Uterus (tissue), 4 donors: Measurements from ENCODE around the gene SEMA3D. TPM values are rescaled to one million over a fixed set of nuclear protein-coding genes. Genes with fewer than 3 reads are reported as not detected.

Experiments
- DNase-seq, 2 donors: peaks; one replicate each; pipeline ENCODE4 v3.0.0-alpha.2; 2019 to 2020
- H3K27ac ChIP-seq, 2 donors: fragments of 200-600 bp; sonication (generic); 1 replicate in 1 of 2; 2 replicates in 1 of 2; pipeline ENCODE4 v1.5.1; 2016 to 2018
- H3K27me3 ChIP-seq, 2 donors: fragments of 200-600 bp; sonication (generic); one replicate each; pipeline ENCODE4 v1.5.1; 2018 to 2019; ENCODE audit warnings: control low read depth in 1 of 2
- H3K36me3 ChIP-seq, 2 donors: fragments of 200-600 bp; sonication (generic); one replicate each; pipeline ENCODE4 v1.5.1; 2019; ENCODE audit warnings: control low read depth in 1 of 2
- H3K4me1 ChIP-seq, 2 donors: fragments of 200-600 bp; sonication (generic); one replicate each; pipeline ENCODE4 v1.5.1; 2018 to 2019; ENCODE audit warnings: control low read depth in 1 of 2
- H3K4me3 ChIP-seq, 2 donors: fragments of 200-600 bp; sonication (generic); 1 replicate in 1 of 2; 2 replicates in 1 of 2; pipeline ENCODE4 v1.5.1; 2018 to 2019; ENCODE audit warnings: mild to moderate bottlenecking in 1 of 2
- H3K9me3 ChIP-seq, 2 donors: fragments of 200-600 bp; sonication (generic); one replicate each; pipeline ENCODE4 v1.5.1; 2019; ENCODE audit warnings: control low read depth in 1 of 2
- CTCF ChIP-seq, 4 experiments: fragments of 200-600 bp in 2 of 4; fragments of 450-650 bp in 2 of 4; sonication (generic) in 2 of 4; IDR thresholded peaks; one replicate each; pipeline ENCODE4 v1.5.1; 2016 to 2019; ENCODE audit warnings: antibody characterized with exemption in 4 of 4, mild to moderate bottlenecking in 2 of 4, moderate library complexity in 1 of 4
- POLR2A ChIP-seq, 2 donors: fragments of 450-650 bp; IDR thresholded peaks; one replicate each; pipeline ENCODE4 v1.6.1; 2016; ENCODE audit warnings: antibody characterized with exemption in 2 of 2, mild to moderate bottlenecking in 1 of 2, moderate library complexity in 1 of 2
- intact Hi-C: fragments of 100-400 bp; cut with DNase I; formaldehyde crosslinking; loops from one replicate; pipeline ENCODE4 v1.15.1; 2023; ENCODE audit warnings: low total_unique reads
- total RNA-seq, 4 donors: library from RNA; depleted of rRNA in 3 of 4; stranded (reverse); fragments of >200 nt in 3 of 4; gene quantifications; one replicate each; pipeline versions ENCODE4 v1.1.0 to v1.2.4, GENCODE V29; 2014 to 2023
- donor health status: DM: yes; HTN: yes; CAD: no.

SEMA3D gene
- total RNA-seq, 4 donors from 2014 or later = 7.1 to 68.6 (median 20.4) TPM

- Histone ChIP-seq H3K9me3 (no peaks in the 10 kb centered on the region), H3K36me3 (no peaks in the 10 kb centered on the region), H3K4me3 (no peak overlapping the region), H3K4me1 (no peaks in the 10 kb centered on the region), H3K27ac (no peak overlapping the region), H3K27me3 (no peaks in the 10 kb centered on the region)
- intact Hi-C loops = no loop called here
- TF ChIP-seq CTCF (IDR thresholded peaks at IDR 0.05) (no peak), POLR2A (IDR thresholded peaks at IDR 0.05) (no peak)
- no peak for DNase-seq
Observed at GRCh38 chr7:85126383-85126782, 60.5 kb downstream of the SEMA3D start.

- TF ChIP-seq CTCF (IDR thresholded peaks at IDR 0.05) = no peak
- no peak for TF ChIP-seq POLR2A (IDR thresholded peaks at IDR 0.05)
- no peak for DNase-seq
- no peaks in the 10 kb centered on the region for H3K4me1 ChIP-seq
- no peak overlapping the region for H3K4me3 ChIP-seq
- no peak overlapping the region for H3K27ac ChIP-seq
- H3K9me3 ChIP-seq = no peaks in the 10 kb centered on the region
- intact Hi-C loops = no loop called here
- H3K36me3 ChIP-seq = no peaks in the 10 kb centered on the region
- no peaks in the 10 kb centered on the region for H3K27me3 ChIP-seq
Observed at GRCh38 chr7:85125651-85126131, 61.2 kb downstream of the SEMA3D start.

- H3K36me3 ChIP-seq = no peaks in the 10 kb centered on the region
- H3K4me1 ChIP-seq = no peaks in the 10 kb centered on the region
- no peaks in the 10 kb centered on the region for H3K27me3 ChIP-seq
- no peak for TF ChIP-seq CTCF (IDR thresholded peaks at IDR 0.05)
- no peak overlapping the region for H3K4me3 ChIP-seq
- H3K27ac ChIP-seq = no peak overlapping the region
- intact Hi-C loops = no loop called here
- H3K9me3 ChIP-seq = no peaks in the 10 kb centered on the region
- DNase-seq = no peak
Observed at GRCh38 chr7:85125176-85125575, 61.7 kb downstream of the SEMA3D start.

GRCh38 chr7:85119934-85120333 lies 66.9 kb downstream of the SEMA3D start:
- Histone ChIP-seq H3K27me3 (no peaks in the 10 kb centered on the region), H3K36me3 (no peaks in the 10 kb centered on the region), H3K9me3 (no peaks in the 10 kb centered on the region), H3K4me3 (no peak overlapping the region), H3K4me1 (no peaks in the 10 kb centered on the region), H3K27ac (no peak overlapping the region)
- no peak for DNase-seq
- intact Hi-C loops = no loop called here
- no peak for TF ChIP-seq POLR2A (IDR thresholded peaks at IDR 0.05)
- no peak for TF ChIP-seq CTCF (IDR thresholded peaks at IDR 0.05)

GRCh38 chr7:85115862-85116261 lies 71.0 kb downstream of the SEMA3D start:
- no peak overlapping the region for H3K27ac ChIP-seq
- H3K4me3 ChIP-seq = no peak overlapping the region
- DNase-seq = no peak
- H3K36me3 ChIP-seq = no peaks in the 10 kb centered on the region
- no peak for TF ChIP-seq CTCF (IDR thresholded peaks at IDR 0.05)
- TF ChIP-seq POLR2A (IDR thresholded peaks at IDR 0.05) = no peak
- no peaks in the 10 kb centered on the region for H3K9me3 ChIP-seq
- H3K27me3 ChIP-seq = no peaks in the 10 kb centered on the region
- no peaks in the 10 kb centered on the region for H3K4me1 ChIP-seq
- intact Hi-C loops = no loop called here
